Measurements from ENCODE around the gene INPP5A. TPM values are rescaled to one million over a fixed set of nuclear protein-coding genes. Genes with fewer than 3 reads are reported as not detected.

INPP5A gene
- total and polyA plus RNA-seq, 11 donors: 38.6 to 179 (median 102) TPM

- ATAC-seq (peak in 1 of 4 donors; percentile 3), DNase-seq (peak in 2 of 5 donors; percentile 16 to 61)
- intact Hi-C loops (cut with DNase I): no loop called here
- TF ChIP-seq POLR2A (IDR thresholded peaks at IDR 0.05): no peak
- TF ChIP-seq CTCF (IDR thresholded peaks at IDR 0.05): no peak
- peaks cover 0 to 14% (median 4%) of the 10 kb centered on the region in 9 donors for H3K36me3 ChIP-seq
- H3K9me3 ChIP-seq: peaks cover 0 to 24% (median 12%) of the 10 kb centered on the region in 12 donors
- 94 to 96% (median 96%) methylated on average over 26 to 30 of the region's 30 CpGs for WGBS, 4 donors
- no peak overlapping the region for H3K4me3 ChIP-seq
- H3K4me1 ChIP-seq: peaks cover 0 to 32% (median 2%) of the 10 kb centered on the region in 12 donors
- H3K27ac ChIP-seq: no peak overlapping the region
- no peaks in the 10 kb centered on the region for H3K27me3 ChIP-seq
These were observed 78.8 kb downstream of the INPP5A start for GRCh38 chr10:132616170-132616995.

GRCh38 chr10:132616996-132617736 is 79.6 kb downstream of the INPP5A start:
- no peaks in the 10 kb centered on the region for H3K27me3 ChIP-seq
- H3K27ac ChIP-seq: no peak overlapping the region
- intact Hi-C loops (cut with DNase I): no loop called here
- ATAC-seq: peak in 3 of 4 donors; percentile 11 to 19 (median 18)
- no peak overlapping the region for H3K4me3 ChIP-seq
- 85 to 90% (median 89%) methylated on average over 7 to 20 of the region's 20 CpGs for WGBS, 4 donors
- peaks cover 0 to 32% (median 2%) of the 10 kb centered on the region in 12 donors for H3K4me1 ChIP-seq
- H3K9me3 ChIP-seq: peaks cover 0 to 29% (median 12%) of the 10 kb centered on the region in 12 donors
- peaks cover 0 to 14% (median 4%) of the 10 kb centered on the region in 9 donors for H3K36me3 ChIP-seq
- DNase-seq: peak in 2 of 5 donors; percentile 13 to 35
- TF ChIP-seq CTCF (IDR thresholded peaks at IDR 0.05) (no peak), POLR2A (IDR thresholded peaks at IDR 0.05) (no peak)

- H3K36me3 ChIP-seq: peaks cover 0 to 14% (median 4%) of the 10 kb centered on the region in 9 donors
- H3K4me3 ChIP-seq: no peak overlapping the region
- no peak overlapping the region for H3K27ac ChIP-seq
- TF ChIP-seq CTCF (IDR thresholded peaks at IDR 0.05) (no peak), POLR2A (IDR thresholded peaks at IDR 0.05) (no peak)
- DNase-seq (no peak), ATAC-seq (peak in 1 of 4 donors; percentile 5)
- peaks cover 0 to 28% (median 2%) of the 10 kb centered on the region in 12 donors for H3K4me1 ChIP-seq
- 90 to 98% (median 92%) methylated on average over 2 of the region's 2 CpGs for WGBS, 4 donors
- H3K27me3 ChIP-seq: no peaks in the 10 kb centered on the region
- H3K9me3 ChIP-seq: peaks cover 0 to 29% (median 12%) of the 10 kb centered on the region in 12 donors
- intact Hi-C loops (cut with DNase I): no loop called here
These were observed 80.1 kb downstream of the INPP5A start for GRCh38 chr10:132617737-132618052.
